NB4 (cell line): ENCODE data around the gene DNAJC15.

ENCODE experiments used
- POLR2A ChIP-seq: IDR thresholded peaks from 2 replicates; pipeline ENCODE4 v1.6.1; 2011; ENCODE audit warnings: mild to moderate bottlenecking; ENCODE audit not compliant: insufficient read length; ENCODE audit errors: extremely low read depth
- TF ChIP-seq, protein P1 (sequence below): IDR thresholded peaks from one replicate; pipeline ENCODE4 v1.5.1; 2012; ENCODE audit warnings: low read depth, low read length

DNA sequence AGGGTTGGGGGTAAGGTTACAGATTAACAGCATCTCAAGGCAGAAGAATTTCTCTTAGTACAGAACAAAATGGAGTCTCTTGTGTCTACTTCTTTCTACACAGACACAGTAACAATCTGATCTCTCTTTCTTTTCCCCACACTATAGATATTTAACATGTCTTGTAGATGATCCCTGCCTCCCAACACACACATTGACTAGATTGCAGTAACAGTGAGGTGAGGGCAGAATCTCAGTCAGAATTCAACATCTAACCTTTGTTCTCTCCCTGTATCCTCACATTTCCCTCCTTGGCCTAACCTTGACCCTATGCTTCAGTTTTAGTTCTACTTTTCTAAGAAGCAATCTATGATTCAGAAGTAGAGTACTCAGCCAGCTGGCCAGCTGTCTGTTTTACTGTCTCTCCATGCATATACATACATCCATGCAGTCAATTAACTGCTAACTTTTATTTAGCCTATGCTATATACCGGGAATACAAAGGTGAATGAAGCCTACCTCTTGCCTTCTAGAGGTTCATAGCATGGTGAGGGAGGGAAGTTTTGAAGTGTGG, 18.1 kb downstream of the DNAJC15 start:
- TF ChIP-seq, protein P1, sequence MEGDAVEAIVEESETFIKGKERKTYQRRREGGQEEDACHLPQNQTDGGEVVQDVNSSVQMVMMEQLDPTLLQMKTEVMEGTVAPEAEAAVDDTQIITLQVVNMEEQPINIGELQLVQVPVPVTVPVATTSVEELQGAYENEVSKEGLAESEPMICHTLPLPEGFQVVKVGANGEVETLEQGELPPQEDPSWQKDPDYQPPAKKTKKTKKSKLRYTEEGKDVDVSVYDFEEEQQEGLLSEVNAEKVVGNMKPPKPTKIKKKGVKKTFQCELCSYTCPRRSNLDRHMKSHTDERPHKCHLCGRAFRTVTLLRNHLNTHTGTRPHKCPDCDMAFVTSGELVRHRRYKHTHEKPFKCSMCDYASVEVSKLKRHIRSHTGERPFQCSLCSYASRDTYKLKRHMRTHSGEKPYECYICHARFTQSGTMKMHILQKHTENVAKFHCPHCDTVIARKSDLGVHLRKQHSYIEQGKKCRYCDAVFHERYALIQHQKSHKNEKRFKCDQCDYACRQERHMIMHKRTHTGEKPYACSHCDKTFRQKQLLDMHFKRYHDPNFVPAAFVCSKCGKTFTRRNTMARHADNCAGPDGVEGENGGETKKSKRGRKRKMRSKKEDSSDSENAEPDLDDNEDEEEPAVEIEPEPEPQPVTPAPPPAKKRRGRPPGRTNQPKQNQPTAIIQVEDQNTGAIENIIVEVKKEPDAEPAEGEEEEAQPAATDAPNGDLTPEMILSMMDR = no peak
- no peak for TF ChIP-seq POLR2A
